CD4-positive, alpha-beta T cell (primary cell): ENCODE results near the gene P3H2. TPM values are rescaled to one million over a fixed set of nuclear protein-coding genes. Genes with fewer than 3 reads are reported as not detected.

Experiments used
- ATAC-seq: fragments of 200-7000 bp; cut with Tn5 transposase; one replicate; pipeline ENCODE4 v1.10.0; 2022; ENCODE audit warnings: mild to moderate bottlenecking; ENCODE audit not compliant: poor library complexity
- CTCF ChIA-PET: fragments of 350-600 bp; sonication (Branson Sonifier 250); formaldehyde crosslinking; loops from one replicate; lab custom pipeline; 2021; ENCODE audit warnings: antibody characterized with exemption, inconsistent platforms; lab: Charles Lee
- POLR2A ChIA-PET: fragments of 350-600 bp; sonication (Branson Sonifier 250); formaldehyde crosslinking; loops from one replicate; lab custom pipeline; 2021; ENCODE audit warnings: antibody characterized with exemption, inconsistent platforms; lab: Charles Lee
- DNase-seq, 14 experiments: peaks; one replicate each; pipeline ENCODE4 v3.0.0-alpha.2; 2013 to 2020; ENCODE audit warnings: mixed read lengths in 2 of 14
- H3K27ac ChIP-seq, 2 donors: one replicate each; pipeline versions ENCODE4 v1.5.1 to v1.7.0; 2013; ENCODE audit warnings: low read length in 2 of 2, low read depth in 1 of 2, mild to moderate bottlenecking in 1 of 2
- H3K27me3 ChIP-seq, 2 experiments: 1 replicate in 1 of 2; 2 replicates in 1 of 2; pipeline versions ENCODE4 v1.6.1 to v1.7.0; 2013; ENCODE audit warnings: low read length in 2 of 2, control low read depth in 1 of 2, mild to moderate bottlenecking in 1 of 2, moderate library complexity in 1 of 2; ENCODE audit not compliant: insufficient read depth in 2 of 2, control insufficient read depth in 1 of 2
- H3K36me3 ChIP-seq: one replicate; pipeline ENCODE4 v1.6.1; 2013; ENCODE audit warnings: low read length, control low read depth; ENCODE audit not compliant: insufficient read depth
- H3K4me1 ChIP-seq: one replicate; pipeline ENCODE4 v1.6.1; 2013; ENCODE audit warnings: low read length, control low read depth; ENCODE audit not compliant: insufficient read depth
- H3K4me3 ChIP-seq: one replicate; pipeline ENCODE4 v1.5.1; 2013; ENCODE audit warnings: mild to moderate bottlenecking, low read length, moderate library complexity
- H3K9me3 ChIP-seq, 2 experiments: 1 replicate in 1 of 2; 2 replicates in 1 of 2; pipeline versions ENCODE4 v1.6.1 to v1.7.0; 2013; ENCODE audit warnings: low read length in 2 of 2, mild to moderate bottlenecking in 2 of 2, control low read depth in 1 of 2, moderate library complexity in 1 of 2; ENCODE audit not compliant: control insufficient read depth in 1 of 2, insufficient read depth in 1 of 2
- H3K27ac Mint-ChIP-seq: one replicate; pipeline ENCODE4 v1.8.0; 2020; ENCODE audit warnings: mixed read lengths
- H3K27me3 Mint-ChIP-seq: one replicate; pipeline ENCODE4 v1.8.0; 2021; ENCODE audit warnings: mixed read lengths
- H3K36me3 Mint-ChIP-seq: one replicate; pipeline ENCODE4 v1.8.0; 2021; ENCODE audit warnings: low read depth, mixed read lengths
- H3K4me1 Mint-ChIP-seq: one replicate; pipeline ENCODE4 v1.8.0; 2021; ENCODE audit warnings: low read depth, mixed read lengths
- H3K4me3 Mint-ChIP-seq: one replicate; pipeline ENCODE4 v1.8.0; 2020; ENCODE audit warnings: mild to moderate bottlenecking, mixed read lengths
- H3K9me3 Mint-ChIP-seq: one replicate; pipeline ENCODE4 v1.8.0; 2020; ENCODE audit warnings: mixed read lengths
- intact Hi-C, 2 experiments: fragments of 100-400 bp; cut with DNase I in 1 of 2; cut with micrococcal nuclease in 1 of 2; formaldehyde crosslinking; loops; one replicate each; pipeline versions ENCODE4 v1.15.1 to v1.9.0; 2023 to 2025; cut with DNase I, micrococcal nuclease
- total RNA-seq, 174 experiments: library from RNA in 2 of 174; stranded (reverse) in 2 of 174; gene quantifications; one replicate each; pipeline ENCODE4 v1.2.3 and lab custom pipeline; 2021 to 2026
- TF ChIP-seq, protein P1 (sequence below): fragments of 200-600 bp; IDR thresholded peaks from one replicate; pipeline ENCODE4 v1.8.0; 2022; ENCODE audit warnings: antibody characterized with exemption, mild to moderate bottlenecking

The P3H2 gene
- total RNA-seq, 2 experiments from 2014 or later: not detected

- intact Hi-C loops: no loop called here
- Histone ChIP-seq H3K36me3 (no peaks in the 10 kb centered on the region), H3K4me1 (no peaks in the 10 kb centered on the region), H3K9me3 (no peaks in the 10 kb centered on the region), H3K4me3 (no peak overlapping the region), H3K27me3 (peaks cover 0 to 6% of the 10 kb centered on the region in 2 experiments), H3K27ac (no peak overlapping the region)
- H3K4me1 Mint-ChIP-seq: no peaks in the 10 kb centered on the region
- no peak overlapping the region for H3K27ac Mint-ChIP-seq
- H3K4me3 Mint-ChIP-seq: no peak overlapping the region
- CTCF ChIA-PET: interaction anchor here (1.2 kb wide), 1 partner anchor 9 kb away, joined by 3 read pairs; no protein-coding TSS in a partner anchor
- no peaks in the 10 kb centered on the region for H3K36me3 Mint-ChIP-seq
- ATAC-seq (no peak), DNase-seq (no peak)
- H3K9me3 Mint-ChIP-seq: no peaks in the 10 kb centered on the region
- peaks cover 20% of the 10 kb centered on the region for H3K27me3 Mint-ChIP-seq
- POLR2A ChIA-PET: no interaction called here
- TF ChIP-seq, protein P1, sequence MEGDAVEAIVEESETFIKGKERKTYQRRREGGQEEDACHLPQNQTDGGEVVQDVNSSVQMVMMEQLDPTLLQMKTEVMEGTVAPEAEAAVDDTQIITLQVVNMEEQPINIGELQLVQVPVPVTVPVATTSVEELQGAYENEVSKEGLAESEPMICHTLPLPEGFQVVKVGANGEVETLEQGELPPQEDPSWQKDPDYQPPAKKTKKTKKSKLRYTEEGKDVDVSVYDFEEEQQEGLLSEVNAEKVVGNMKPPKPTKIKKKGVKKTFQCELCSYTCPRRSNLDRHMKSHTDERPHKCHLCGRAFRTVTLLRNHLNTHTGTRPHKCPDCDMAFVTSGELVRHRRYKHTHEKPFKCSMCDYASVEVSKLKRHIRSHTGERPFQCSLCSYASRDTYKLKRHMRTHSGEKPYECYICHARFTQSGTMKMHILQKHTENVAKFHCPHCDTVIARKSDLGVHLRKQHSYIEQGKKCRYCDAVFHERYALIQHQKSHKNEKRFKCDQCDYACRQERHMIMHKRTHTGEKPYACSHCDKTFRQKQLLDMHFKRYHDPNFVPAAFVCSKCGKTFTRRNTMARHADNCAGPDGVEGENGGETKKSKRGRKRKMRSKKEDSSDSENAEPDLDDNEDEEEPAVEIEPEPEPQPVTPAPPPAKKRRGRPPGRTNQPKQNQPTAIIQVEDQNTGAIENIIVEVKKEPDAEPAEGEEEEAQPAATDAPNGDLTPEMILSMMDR: no peak
Measured at GRCh38 chr3:190059242-190059590, 61.5 kb downstream of the P3H2 start.

DNA sequence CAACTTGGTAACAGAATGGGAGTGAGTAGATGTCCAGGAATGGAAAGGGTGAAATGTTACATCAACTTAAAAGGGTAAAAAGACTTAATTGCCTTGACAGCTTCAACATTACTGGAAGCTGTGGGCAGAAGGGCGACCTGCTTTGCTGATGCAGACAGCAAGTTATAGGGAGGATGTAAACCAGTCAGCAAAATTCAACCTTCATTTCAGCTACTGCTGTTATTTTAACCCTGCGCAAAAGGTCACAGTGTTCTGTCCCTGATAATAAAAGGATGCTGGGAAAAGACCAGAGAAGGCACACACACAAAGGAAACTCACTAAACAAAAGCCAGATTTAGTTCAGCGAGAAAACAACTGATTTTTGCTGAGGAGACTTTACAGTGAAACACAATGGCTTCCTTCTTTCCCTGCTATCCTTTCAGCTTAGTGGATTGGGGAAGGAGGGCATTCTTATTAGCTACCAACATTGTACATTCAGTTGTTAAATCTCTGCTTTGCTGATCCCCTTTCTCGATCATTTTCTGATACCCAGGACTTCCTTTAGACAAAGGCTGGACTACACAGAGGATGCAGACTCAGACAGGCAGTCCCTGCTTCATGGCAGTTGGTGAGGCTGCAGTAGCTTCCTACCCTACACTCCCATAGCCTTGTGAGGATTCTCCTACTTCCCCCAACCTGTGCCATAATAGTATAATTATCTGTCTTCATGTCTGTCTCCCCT, 62.0 kb downstream of the P3H2 start:
- TF ChIP-seq, protein P1: no peak
- no peaks in the 10 kb centered on the region for H3K4me1 Mint-ChIP-seq
- no peaks in the 10 kb centered on the region for H3K36me3 ChIP-seq
- POLR2A ChIA-PET: no interaction called here
- intact Hi-C loops: no loop called here
- ATAC-seq (no peak), DNase-seq (no peak)
- peaks cover 20% of the 10 kb centered on the region for H3K27me3 Mint-ChIP-seq
- no peak overlapping the region for H3K4me3 Mint-ChIP-seq
- H3K4me1 ChIP-seq: no peaks in the 10 kb centered on the region
- no peak overlapping the region for H3K4me3 ChIP-seq
- H3K9me3 Mint-ChIP-seq: no peaks in the 10 kb centered on the region
- H3K36me3 Mint-ChIP-seq: no peaks in the 10 kb centered on the region
- H3K27me3 ChIP-seq: peaks cover 0 to 6% of the 10 kb centered on the region in 2 experiments
- H3K9me3 ChIP-seq: no peaks in the 10 kb centered on the region
- no peak overlapping the region for H3K27ac Mint-ChIP-seq
- H3K27ac ChIP-seq: no peak overlapping the region
- CTCF ChIA-PET: interaction anchor here (1.2 kb wide), 1 partner anchor 8 kb away, joined by 3 read pairs; no protein-coding TSS in a partner anchor

DNA sequence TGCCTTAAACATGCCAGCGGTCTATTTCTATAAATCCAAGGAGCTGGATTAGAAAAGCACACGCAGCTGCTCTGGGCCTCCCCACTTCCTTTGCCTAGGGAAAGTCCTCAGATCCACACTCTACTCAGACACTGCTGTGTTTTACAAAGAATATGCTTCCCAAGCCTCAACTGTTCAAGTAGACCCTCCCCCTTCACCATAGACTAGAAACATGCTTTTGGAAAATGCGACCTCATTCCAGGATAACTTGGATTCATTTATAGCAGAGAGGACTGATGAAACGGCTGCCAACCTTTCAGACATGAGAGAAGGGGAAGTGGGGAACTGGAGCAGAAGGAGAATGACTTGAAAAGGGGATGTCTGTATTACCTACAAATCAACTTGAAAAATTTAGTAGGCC, 64.0 kb downstream of the P3H2 start:
- no peaks in the 10 kb centered on the region for H3K9me3 ChIP-seq
- no peaks in the 10 kb centered on the region for H3K4me1 ChIP-seq
- Mint-ChIP-seq H3K9me3 (no peaks in the 10 kb centered on the region), H3K4me1 (no peaks in the 10 kb centered on the region), H3K27ac (no peak overlapping the region), H3K27me3 (peaks cover 14% of the 10 kb centered on the region), H3K4me3 (no peak overlapping the region), H3K36me3 (no peaks in the 10 kb centered on the region)
- H3K4me3 ChIP-seq: no peak overlapping the region
- DNase-seq: no peak
- ChIA-PET POLR2A (no interaction called here), CTCF (no interaction called here)
- intact Hi-C loops: no loop called here
- H3K27ac ChIP-seq: no peak overlapping the region
- no peaks in the 10 kb centered on the region for H3K27me3 ChIP-seq
- TF ChIP-seq, protein P1: no peak
- ATAC-seq: no peak
- no peaks in the 10 kb centered on the region for H3K36me3 ChIP-seq
